Measurements from ENCODE around the gene IL1RAPL2. TPM values are rescaled to one million over a fixed set of nuclear protein-coding genes. Genes with fewer than 3 reads are reported as not detected.

The IL1RAPL2 gene
- total and polyA plus RNA-seq, 10 of the 15 experiments (the other 5 are each of a cell fraction or from before 2014, with no cell fraction given): 0.19 TPM; not detected in 9

DNA sequence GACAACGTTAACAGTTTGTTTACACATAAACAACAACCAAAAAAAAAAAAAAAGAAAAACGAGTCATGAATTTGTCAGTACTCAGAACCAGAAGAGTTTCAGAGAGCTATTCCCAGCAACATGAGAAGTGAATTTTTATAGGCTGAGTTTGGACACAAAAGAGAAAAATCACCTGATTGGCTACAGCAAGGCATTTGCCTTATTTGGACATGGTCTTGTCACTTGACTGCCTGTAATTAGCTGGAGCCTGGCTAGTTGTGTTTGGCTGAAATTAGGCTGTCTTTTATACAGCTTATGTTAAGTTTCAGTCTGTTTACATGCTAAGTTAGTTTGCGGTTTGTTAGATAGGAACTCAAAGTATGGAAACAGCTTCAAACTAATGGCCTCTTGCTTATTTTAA is 655.4 kb downstream of the IL1RAPL2 start:
- Histone ChIP-seq H3K36me3 (ENCODE audit: control insufficient read depth in 2 of 2, insufficient read depth in 2 of 2, low read length in 1 of 2) (no peaks in the 10 kb centered on the region), H3K4me3 (no peak overlapping the region), H3K27ac (ENCODE audit: control insufficient read depth, insufficient read depth) (no peak overlapping the region), H3K9me3 (replicated peaks; ENCODE audit: control insufficient read depth, insufficient read depth, low read length) (no peaks in the 10 kb centered on the region), H3K9ac (ENCODE audit: control insufficient read depth, insufficient read depth, low read length) (no peak overlapping the region), H3K79me2 (ENCODE audit: control insufficient read depth, insufficient read depth, low read length) (no peaks in the 10 kb centered on the region), H2AFZ (ENCODE audit: control insufficient read depth, low read depth, low read length) (no peak overlapping the region), H3K4me1 (ENCODE audit: control insufficient read depth, insufficient read depth, low read length) (no peaks in the 10 kb centered on the region), H3K27me3 (replicated peaks in 1 of 2; ENCODE audit: control insufficient read depth in 2 of 2, insufficient read depth in 2 of 2, low read length in 1 of 2) (no peaks in the 10 kb centered on the region), H3K4me2 (ENCODE audit: control insufficient read depth, insufficient read depth) (no peak overlapping the region), H4K20me1 (ENCODE audit: control insufficient read depth, insufficient read depth) (no peaks in the 10 kb centered on the region)
- ChIA-PET RAD21 (ENCODE audit: unreplicated experiment) (no interaction called here), POLR2A (interaction anchor here (0.6 kb wide), 1 partner anchor 22 kb away, joined by 4 read pairs; no protein-coding TSS in a partner anchor), SMC1A (ENCODE audit: uncharacterized antibody, unreplicated experiment) (no interaction called here), CTCF (no interaction called here)
- BruUV-seq (replicated peaks): no TSS peak
- in situ Hi-C loops (cut with MboI): no loop called here
- DNase-seq (ENCODE audit: low read depth, low spot score) (no peak), FAIRE-seq (no peak), ATAC-seq (no peak)
- intact Hi-C loops (cut with micrococcal nuclease; ENCODE audit: unreplicated experiment): no loop called here
- WGBS (ENCODE audit: insufficient coverage, insufficient replicate concordance, low lambda C conversion rate, missing lambda C conversion rate): 47% methylated on average over 2 of the region's 3 CpGs
- TF ChIP-seq CEBPB (IDR thresholded peaks at IDR 0.05; ENCODE audit: borderline replicate concordance in 1 of 2, low read depth in 2 of 2, low read length in 2 of 2) (no peak), SPI1 (IDR thresholded peaks at IDR 0.05; ENCODE audit: borderline replicate concordance, insufficient read depth, low read depth, low read length) (no peak), NR2C1 (IDR thresholded peaks at IDR 0.05) (no peak), MYB (IDR thresholded peaks at IDR 0.05; ENCODE audit: borderline replicate concordance, low read depth, low read length) (no peak), CBX3 (IDR thresholded peaks at IDR 0.05; ENCODE audit: borderline replicate concordance, low read depth) (no peak), ZBED1 (IDR thresholded peaks at IDR 0.05; ENCODE audit: borderline replicate concordance) (no peak), MXI1 (IDR thresholded peaks at IDR 0.05; ENCODE audit: low read depth, low read length) (no peak), FOXK2 (IDR thresholded peaks at IDR 0.05) (no peak), CREB1 (IDR thresholded peaks at IDR 0.05; ENCODE audit: low read depth) (no peak), IRF4 (IDR thresholded peaks at IDR 0.05; ENCODE audit: low read depth, low read length) (no peak), NFXL1 (IDR thresholded peaks at IDR 0.05; ENCODE audit: borderline replicate concordance) (no peak)
- TF ChIP-seq, protein P1, sequence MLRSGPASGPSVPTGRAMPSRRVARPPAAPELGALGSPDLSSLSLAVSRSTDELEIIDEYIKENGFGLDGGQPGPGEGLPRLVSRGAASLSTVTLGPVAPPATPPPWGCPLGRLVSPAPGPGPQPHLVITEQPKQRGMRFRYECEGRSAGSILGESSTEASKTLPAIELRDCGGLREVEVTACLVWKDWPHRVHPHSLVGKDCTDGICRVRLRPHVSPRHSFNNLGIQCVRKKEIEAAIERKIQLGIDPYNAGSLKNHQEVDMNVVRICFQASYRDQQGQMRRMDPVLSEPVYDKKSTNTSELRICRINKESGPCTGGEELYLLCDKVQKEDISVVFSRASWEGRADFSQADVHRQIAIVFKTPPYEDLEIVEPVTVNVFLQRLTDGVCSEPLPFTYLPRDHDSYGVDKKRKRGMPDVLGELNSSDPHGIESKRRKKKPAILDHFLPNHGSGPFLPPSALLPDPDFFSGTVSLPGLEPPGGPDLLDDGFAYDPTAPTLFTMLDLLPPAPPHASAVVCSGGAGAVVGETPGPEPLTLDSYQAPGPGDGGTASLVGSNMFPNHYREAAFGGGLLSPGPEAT (IDR thresholded peaks at IDR 0.05; ENCODE audit: low read depth): no peak
- TF ChIP-seq, protein P2, sequence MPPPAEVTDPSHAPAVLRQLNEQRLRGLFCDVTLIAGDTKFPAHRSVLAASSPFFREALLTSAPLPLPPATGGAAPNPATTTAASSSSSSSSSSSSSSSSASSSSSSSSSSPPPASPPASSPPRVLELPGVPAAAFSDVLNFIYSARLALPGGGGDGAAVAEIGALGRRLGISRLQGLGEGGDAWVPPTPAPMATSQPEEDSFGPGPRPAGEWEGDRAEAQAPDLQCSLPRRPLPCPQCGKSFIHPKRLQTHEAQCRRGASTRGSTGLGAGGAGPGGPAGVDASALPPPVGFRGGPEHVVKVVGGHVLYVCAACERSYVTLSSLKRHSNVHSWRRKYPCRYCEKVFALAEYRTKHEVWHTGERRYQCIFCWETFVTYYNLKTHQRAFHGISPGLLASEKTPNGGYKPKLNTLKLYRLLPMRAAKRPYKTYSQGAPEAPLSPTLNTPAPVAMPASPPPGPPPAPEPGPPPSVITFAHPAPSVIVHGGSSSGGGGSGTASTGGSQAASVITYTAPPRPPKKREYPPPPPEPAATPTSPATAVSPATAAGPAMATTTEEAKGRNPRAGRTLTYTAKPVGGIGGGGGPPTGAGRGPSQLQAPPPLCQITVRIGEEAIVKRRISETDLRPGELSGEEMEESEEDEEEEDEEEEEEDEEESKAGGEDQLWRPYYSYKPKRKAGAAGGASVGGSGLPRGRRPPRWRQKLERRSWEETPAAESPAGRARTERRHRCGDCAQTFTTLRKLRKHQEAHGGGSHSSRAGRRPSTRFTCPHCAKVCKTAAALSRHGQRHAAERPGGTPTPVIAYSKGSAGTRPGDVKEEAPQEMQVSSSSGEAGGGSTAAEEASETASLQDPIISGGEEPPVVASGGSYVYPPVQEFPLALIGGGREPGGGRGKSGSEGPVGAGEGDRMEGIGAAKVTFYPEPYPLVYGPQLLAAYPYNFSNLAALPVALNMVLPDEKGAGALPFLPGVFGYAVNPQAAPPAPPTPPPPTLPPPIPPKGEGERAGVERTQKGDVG (CRISPR knock-in tag; IDR thresholded peaks at IDR 0.05): no peak
- TF ChIP-seq, protein P3, sequence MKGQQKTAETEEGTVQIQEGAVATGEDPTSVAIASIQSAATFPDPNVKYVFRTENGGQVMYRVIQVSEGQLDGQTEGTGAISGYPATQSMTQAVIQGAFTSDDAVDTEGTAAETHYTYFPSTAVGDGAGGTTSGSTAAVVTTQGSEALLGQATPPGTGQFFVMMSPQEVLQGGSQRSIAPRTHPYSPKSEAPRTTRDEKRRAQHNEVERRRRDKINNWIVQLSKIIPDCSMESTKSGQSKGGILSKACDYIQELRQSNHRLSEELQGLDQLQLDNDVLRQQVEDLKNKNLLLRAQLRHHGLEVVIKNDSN (IDR thresholded peaks at IDR 0.05; ENCODE audit: borderline replicate concordance, extremely low read length, insufficient read depth, low read depth, low read length): no peak
- TF ChIP-seq, protein P4, sequence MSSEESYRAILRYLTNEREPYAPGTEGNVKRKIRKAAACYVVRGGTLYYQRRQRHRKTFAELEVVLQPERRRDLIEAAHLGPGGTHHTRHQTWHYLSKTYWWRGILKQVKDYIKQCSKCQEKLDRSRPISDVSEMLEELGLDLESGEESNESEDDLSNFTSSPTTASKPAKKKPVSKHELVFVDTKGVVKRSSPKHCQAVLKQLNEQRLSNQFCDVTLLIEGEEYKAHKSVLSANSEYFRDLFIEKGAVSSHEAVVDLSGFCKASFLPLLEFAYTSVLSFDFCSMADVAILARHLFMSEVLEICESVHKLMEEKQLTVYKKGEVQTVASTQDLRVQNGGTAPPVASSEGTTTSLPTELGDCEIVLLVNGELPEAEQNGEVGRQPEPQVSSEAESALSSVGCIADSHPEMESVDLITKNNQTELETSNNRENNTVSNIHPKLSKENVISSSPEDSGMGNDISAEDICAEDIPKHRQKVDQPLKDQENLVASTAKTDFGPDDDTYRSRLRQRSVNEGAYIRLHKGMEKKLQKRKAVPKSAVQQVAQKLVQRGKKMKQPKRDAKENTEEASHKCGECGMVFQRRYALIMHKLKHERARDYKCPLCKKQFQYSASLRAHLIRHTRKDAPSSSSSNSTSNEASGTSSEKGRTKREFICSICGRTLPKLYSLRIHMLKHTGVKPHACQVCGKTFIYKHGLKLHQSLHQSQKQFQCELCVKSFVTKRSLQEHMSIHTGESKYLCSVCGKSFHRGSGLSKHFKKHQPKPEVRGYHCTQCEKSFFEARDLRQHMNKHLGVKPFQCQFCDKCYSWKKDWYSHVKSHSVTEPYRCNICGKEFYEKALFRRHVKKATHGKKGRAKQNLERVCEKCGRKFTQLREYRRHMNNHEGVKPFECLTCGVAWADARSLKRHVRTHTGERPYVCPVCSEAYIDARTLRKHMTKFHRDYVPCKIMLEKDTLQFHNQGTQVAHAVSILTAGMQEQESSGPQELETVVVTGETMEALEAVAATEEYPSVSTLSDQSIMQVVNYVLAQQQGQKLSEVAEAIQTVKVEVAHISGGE (CRISPR knock-in tag; IDR thresholded peaks at IDR 0.05): no peak
